ENCODE results near the gene SMURF1.

Gene SMURF1

GRCh38 chr7:99127636-99128035, 16.3 kb downstream of the SMURF1 start:
- TF ChIP-seq CTCF (IDR thresholded peaks at IDR 0.05; ENCODE audit: low read depth, low read length), result no peak
- Histone ChIP-seq H3K27ac (no peak overlapping the region), H3K4me3 (ENCODE audit: low read depth, low read length) (no peak overlapping the region), H3K36me3 (no peaks in the 10 kb centered on the region), H3K27me3 (ENCODE audit: insufficient read depth, low read depth, severe bottlenecking) (no peaks in the 10 kb centered on the region), H3K9me3 (ENCODE audit: severe bottlenecking) (no peaks in the 10 kb centered on the region)
- no peak for DNase-seq

GRCh38 chr7:99126921-99127553, 16.9 kb downstream of the SMURF1 start:
- no peaks in the 10 kb centered on the region for H3K9me3 ChIP-seq (ENCODE audit: severe bottlenecking)
- DNase-seq, result no peak
- H3K27ac ChIP-seq, result no peak overlapping the region
- H3K27me3 ChIP-seq (ENCODE audit: insufficient read depth, low read depth, severe bottlenecking), result no peaks in the 10 kb centered on the region
- no peaks in the 10 kb centered on the region for H3K36me3 ChIP-seq
- TF ChIP-seq CTCF (IDR thresholded peaks at IDR 0.05; ENCODE audit: low read depth, low read length), result no peak
- no peak overlapping the region for H3K4me3 ChIP-seq (ENCODE audit: low read depth, low read length)

- no peak for DNase-seq
- Histone ChIP-seq H3K4me3 (ENCODE audit: low read depth, low read length) (no peak overlapping the region), H3K9me3 (ENCODE audit: severe bottlenecking) (no peaks in the 10 kb centered on the region), H3K36me3 (no peaks in the 10 kb centered on the region), H3K27ac (no peak overlapping the region), H3K27me3 (ENCODE audit: insufficient read depth, low read depth, severe bottlenecking) (no peaks in the 10 kb centered on the region)
- TF ChIP-seq CTCF (IDR thresholded peaks at IDR 0.05; ENCODE audit: low read depth, low read length), result no peak
These were observed 18.4 kb downstream of the SMURF1 start for GRCh38 chr7:99125505-99125865.

- Histone ChIP-seq H3K36me3 (no peaks in the 10 kb centered on the region), H3K4me3 (ENCODE audit: low read depth, low read length) (no peak overlapping the region), H3K9me3 (ENCODE audit: severe bottlenecking) (no peaks in the 10 kb centered on the region), H3K27ac (no peak overlapping the region), H3K27me3 (ENCODE audit: insufficient read depth, low read depth, severe bottlenecking) (no peaks in the 10 kb centered on the region)
- no peak for TF ChIP-seq CTCF (IDR thresholded peaks at IDR 0.05; ENCODE audit: low read depth, low read length)
- DNase-seq, result no peak
These were observed 19.0 kb downstream of the SMURF1 start for GRCh38 chr7:99124751-99125504.

GRCh38 chr7:99124236-99124635, 19.7 kb downstream of the SMURF1 start:
- Histone ChIP-seq H3K36me3 (no peaks in the 10 kb centered on the region), H3K27me3 (ENCODE audit: insufficient read depth, low read depth, severe bottlenecking) (no peaks in the 10 kb centered on the region), H3K9me3 (ENCODE audit: severe bottlenecking) (no peaks in the 10 kb centered on the region), H3K4me3 (ENCODE audit: low read depth, low read length) (no peak overlapping the region), H3K27ac (no peak overlapping the region)
- no peak for DNase-seq
- no peak for TF ChIP-seq CTCF (IDR thresholded peaks at IDR 0.05; ENCODE audit: low read depth, low read length)
